PC-9 (cell line): Measurements from ENCODE around the gene MYO10.

Source experiments
- EZH2 ChIP-seq: fragments of 200-600 bp; sonication (generic); IDR thresholded peaks from 2 replicates; pipeline ENCODE4 v1.8.0; 2017; ENCODE audit warnings: antibody characterized with exemption, low read depth
- TF ChIP-seq, protein P1 (sequence below): fragments of 200-600 bp; sonication (generic); conservative IDR thresholded peaks from 2 replicates; pipeline ENCODE4 v1.6.1; 2017; ENCODE audit warnings: mixed run types, antibody characterized with exemption, mild to moderate bottlenecking, moderate library complexity

GRCh38 chr5:16936150-16936988 lies at the start of gene MYO10:
- TF ChIP-seq, protein P1, sequence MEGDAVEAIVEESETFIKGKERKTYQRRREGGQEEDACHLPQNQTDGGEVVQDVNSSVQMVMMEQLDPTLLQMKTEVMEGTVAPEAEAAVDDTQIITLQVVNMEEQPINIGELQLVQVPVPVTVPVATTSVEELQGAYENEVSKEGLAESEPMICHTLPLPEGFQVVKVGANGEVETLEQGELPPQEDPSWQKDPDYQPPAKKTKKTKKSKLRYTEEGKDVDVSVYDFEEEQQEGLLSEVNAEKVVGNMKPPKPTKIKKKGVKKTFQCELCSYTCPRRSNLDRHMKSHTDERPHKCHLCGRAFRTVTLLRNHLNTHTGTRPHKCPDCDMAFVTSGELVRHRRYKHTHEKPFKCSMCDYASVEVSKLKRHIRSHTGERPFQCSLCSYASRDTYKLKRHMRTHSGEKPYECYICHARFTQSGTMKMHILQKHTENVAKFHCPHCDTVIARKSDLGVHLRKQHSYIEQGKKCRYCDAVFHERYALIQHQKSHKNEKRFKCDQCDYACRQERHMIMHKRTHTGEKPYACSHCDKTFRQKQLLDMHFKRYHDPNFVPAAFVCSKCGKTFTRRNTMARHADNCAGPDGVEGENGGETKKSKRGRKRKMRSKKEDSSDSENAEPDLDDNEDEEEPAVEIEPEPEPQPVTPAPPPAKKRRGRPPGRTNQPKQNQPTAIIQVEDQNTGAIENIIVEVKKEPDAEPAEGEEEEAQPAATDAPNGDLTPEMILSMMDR, result no peak
- TF ChIP-seq EZH2, result no peak
